Kidney capillary endothelial cell (primary cell): Measurements from ENCODE around the gene SGF29.
"Not testable (repeated sequence)": the region's sequence is repeated elsewhere in the genome, so short reads cannot be mapped to it uniquely, and the experiment has no call there.

ENCODE experiments used
- DNase-seq: peaks from one replicate; pipeline ENCODE4 v3.0.0-alpha.2; 2018; ENCODE audit warnings: low spot score

SGF29 gene

DNA sequence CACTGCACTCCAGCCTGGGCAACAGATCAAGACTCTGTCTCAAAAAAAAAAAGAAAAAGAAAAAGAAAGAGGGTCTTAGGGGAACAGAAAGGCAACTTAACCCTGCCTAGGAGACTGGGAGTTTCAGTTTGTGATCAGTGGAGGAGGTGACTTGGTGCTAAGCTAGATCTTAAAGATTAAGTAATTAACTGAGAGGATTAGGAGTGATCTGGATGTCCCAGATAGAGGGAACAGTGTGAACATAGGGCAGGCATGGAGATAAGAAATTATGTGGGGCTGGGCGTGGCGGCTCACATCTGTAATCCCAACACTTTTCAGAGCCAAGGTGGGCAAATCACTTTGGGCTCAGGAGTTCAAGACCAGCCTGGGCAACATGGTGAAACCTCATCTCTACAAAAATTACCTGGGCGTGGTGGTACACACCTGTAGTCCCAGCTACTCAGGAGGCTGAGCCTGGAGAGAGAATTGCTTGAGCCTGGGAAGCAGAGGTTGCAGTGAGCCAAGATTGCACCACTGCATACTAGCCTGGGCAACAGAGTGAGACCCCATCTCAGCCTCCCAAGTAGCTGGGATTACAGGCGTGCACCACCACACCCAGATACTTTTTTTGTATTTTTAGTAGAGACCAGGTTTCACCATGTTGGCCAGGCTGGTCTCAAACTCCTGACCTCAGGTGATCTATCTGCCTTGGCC lies 12.7 kb downstream of the SGF29 start:
- not testable (repeated sequence) for DNase-seq

- no peak for DNase-seq
These were observed 13.6 kb downstream of the SGF29 start for GRCh38 chr16:28567292-28567691.

DNA sequence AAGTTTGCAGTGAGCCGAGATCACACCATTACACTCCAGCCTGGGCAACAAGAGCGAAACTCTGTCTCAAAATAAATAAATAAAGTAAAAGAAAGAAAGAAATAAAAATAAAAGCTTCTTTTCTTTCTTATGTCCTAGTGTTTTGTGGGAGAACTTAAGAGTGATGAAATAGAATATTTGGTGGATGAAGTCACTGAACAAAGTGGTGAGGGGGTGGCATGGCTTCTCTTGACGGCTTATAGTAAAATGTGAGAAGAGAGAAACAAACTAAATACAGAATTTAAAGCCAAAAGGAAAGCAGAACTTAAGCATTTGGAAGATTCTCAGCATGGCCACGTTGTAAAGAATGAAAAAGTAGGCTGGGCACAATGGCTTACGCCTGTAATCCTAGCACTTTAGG lies 15.3 kb downstream of the SGF29 start:
- no peak for DNase-seq

- DNase-seq = no peak
These were observed 16.4 kb downstream of the SGF29 start for GRCh38 chr16:28569968-28570752.

GRCh38 chr16:28572696-28573510 lies 19.2 kb downstream of the SGF29 start:
- DNase-seq = no peak

DNA sequence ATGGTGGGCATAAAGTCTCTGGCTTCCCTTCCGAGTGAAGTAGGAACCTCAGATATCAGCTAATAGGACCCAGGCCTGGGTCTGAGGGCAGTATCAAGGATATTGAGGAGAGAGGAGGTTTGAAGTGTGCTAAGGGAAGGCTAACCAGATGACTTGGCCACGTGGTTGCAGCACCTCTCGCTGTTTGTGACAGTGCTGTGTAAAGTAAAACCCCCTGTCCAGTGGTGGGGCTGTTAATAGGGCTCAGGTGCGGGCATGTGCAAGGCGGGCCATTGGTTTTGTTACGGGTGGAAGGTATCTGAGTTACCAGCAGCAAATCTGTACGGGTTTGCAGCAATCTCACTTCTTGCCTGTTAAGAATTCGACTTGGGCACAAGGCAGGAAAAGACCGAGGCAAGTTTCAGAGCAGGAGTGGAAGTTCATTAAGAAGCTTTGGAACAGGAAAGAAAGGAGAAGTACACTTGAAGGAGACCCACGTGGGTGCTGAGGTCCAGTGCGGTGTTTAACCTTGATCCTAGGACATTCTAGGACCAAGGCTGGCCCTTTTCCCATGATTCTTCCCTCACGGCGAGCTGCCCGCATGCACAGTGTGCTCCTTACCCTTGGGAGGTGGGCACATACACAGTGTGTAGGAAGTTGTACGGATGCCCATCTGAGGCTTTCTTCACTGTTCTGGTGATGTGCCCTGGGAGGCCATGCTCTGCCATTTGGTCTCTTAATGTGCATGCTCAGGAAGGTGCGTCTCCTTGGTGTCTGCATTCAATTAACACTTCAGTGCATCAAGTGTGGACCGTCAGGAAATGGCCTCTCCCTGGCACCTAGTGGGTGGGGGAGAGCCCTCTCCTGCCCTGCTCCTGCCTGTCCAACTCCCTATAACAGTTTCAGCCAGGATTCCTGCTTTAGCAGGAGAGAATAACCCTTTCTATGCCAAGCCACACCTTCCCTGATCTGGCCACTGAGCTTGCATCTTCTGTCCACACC lies 20.3 kb downstream of the SGF29 start:
- DNase-seq = no peak

DNA sequence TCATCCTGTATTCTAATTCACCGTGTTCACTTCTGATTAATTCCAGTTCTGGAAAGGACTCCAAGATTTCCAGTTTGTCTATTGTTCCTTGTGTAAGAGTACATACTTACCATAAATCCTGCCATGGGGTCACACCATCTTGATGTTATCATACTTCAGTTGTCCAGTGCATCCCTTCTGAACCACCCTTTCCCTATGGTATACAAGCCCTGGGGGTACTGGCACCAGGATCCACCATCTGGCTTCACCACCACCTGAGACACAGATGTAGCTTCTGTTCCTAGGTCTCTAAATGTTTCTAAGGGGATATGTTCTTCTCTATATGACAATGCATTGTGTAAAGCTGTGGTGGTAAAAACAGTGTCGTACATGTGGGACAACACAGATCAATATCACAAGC lies 21.2 kb downstream of the SGF29 start:
- DNase-seq = no peak

DNA sequence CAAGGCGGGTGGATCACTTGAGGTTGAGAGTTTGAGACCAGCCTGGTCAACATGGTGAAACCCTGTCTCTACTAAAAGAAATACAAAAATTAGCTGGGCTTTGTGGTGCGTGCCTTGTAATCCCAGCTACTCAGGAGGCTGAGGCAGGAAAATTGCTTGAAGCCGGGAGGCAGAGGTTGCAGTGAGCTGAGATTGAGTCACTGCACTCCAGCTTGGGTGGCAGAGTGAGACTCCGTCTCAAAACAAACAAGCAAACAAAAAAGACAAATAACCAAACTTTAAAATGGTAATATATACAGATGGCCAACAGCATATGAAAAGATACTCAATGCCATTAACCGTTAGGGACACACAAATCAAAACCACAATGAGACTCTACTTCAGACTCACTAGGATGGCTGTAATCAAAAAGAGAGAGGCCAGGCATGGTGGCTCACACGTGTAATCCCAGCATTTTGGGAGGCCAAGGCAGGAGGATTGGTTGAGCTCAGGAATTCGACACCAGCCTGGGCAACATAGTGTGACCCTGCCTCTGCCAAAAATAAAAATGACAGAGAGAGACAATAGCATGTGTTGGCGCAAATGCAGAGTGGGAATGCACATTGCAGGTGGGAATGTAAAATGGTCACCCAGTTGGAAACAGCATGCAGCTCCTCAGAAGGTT lies 21.9 kb downstream of the SGF29 start:
- no peak for DNase-seq

- no peak for DNase-seq
These were observed 27.1 kb downstream of the SGF29 start for GRCh38 chr16:28580726-28581315.

- DNase-seq = no peak
These were observed 32.0 kb downstream of the SGF29 start for GRCh38 chr16:28585674-28586073.

DNA sequence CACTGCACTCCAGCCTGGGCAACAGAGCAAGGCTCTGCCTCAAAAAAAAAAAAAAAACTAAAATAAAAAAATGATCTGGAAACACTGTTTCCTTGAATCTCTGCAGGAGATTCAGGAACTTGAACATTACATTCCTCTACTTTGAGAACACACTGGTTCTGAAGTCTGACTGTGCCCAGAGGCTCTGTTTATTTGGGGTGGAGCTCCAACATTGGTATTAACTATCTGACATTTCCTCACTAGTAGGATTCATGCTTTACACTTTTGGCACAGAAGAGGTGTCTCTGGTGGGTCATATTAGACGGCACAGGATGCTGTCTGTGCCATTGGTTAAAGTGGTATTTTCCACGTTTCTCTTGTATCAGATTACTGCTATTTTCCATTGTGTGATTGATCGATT lies 32.7 kb downstream of the SGF29 start:
- no peak for DNase-seq

GRCh38 chr16:28587386-28587785 lies 33.7 kb downstream of the SGF29 start:
- no peak for DNase-seq

DNA sequence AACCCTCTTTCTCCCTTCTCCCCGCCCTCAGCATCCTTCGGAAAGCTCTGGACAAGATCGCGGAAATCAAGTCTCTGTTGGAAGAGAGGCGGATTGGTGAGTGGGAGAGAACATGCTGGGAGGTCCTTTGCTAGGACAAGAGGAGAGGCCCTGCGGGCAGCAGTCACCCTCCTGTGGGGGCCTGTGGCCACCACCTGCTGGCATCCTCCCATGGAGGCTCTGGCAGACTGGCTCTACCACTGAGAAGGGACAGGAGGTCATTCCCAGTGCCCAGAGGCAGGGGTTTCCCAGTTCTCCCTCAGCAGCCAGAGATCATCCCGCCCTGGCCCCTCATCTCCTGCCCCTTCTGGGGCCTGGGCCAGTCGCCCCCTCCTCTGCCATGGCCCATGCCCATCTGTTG lies 35.3 kb downstream of the SGF29 start:
- DNase-seq = no peak

GRCh38 chr16:28589930-28590329 lies 36.2 kb downstream of the SGF29 start:
- DNase-seq = no peak

GRCh38 chr16:28590384-28591340 lies 36.9 kb downstream of the SGF29 start:
- DNase-seq = no peak

DNA sequence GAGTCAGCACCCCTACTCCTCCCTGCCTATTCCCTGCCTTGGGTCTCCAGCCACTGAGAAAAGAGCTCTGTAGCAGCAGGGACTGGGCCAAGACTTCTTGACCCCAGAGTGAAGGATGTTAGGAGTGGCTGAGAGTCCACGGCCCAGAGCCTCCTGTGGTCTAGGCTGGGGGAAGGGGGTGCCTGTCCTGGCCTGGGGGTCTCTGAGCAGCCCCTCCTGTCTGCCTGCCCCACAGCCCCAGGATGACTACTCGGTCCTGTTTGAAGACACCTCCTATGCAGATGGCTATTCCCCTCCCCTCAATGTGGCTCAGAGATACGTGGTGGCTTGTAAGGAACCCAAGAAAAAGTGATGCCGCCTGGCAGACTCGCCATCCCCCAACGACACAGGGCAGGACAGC lies 37.6 kb downstream of the SGF29 start:
- DNase-seq = no peak

DNA sequence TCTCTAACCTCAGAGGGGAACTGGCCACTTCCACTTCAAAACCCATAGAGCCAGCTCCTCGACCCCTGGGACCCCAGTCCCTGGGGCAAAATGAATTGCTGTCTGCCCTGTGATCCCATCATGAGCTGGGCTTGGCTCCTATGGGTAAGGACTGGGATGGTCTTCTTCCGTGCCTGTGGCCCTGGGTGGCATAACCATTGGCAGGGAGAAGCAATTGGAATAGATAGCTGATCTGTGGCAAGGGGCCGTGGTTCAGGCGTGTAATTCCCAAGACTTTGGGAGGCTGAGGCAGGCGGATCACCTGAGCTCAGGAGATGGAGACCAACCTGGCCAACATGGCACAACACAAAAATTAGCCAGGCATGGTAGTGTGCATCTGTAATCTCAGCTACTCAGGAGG lies 38.8 kb downstream of the SGF29 start:
- no peak for DNase-seq

- no peak for DNase-seq
These were observed 39.3 kb downstream of the SGF29 start for GRCh38 chr16:28592979-28593553.

DNA sequence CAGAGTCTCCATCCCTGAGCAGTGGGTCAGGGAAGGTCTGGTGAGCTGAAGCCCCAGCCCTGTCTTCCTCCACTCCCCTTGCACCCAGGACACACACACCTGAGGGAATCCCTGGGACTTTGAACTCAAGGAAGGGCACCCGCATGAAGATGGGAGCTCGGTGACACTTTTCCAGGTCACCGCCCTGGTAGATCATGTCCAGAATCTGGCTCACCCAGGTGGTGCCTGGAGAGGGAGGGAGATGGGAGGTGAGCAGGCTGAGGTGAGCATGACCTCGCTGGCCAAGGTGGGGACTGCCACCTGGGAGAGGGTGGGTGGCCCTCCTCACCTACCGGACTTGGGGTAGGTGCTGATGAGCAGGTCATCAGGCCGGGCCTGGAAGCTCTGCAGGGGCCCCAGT lies 41.7 kb downstream of the SGF29 start:
- DNase-seq = not testable (repeated sequence)
